ENCODE measurements around the gene HID1.
"Not testable (repeated sequence)": the region's sequence is repeated elsewhere in the genome, so short reads cannot be mapped to it uniquely, and the experiment has no call there.

The HID1 gene

GRCh38 chr17:74916136-74916850 is 56.3 kb downstream of the HID1 start:
- in situ Hi-C loops (cut with HindIII; ENCODE audit: low pct_ligation_motif_present, low pct_unique_long_range_greater_than_20kb, low sequenced_read_pairs) = no loop called here
- DNase-seq = no peak

- in situ Hi-C loops (cut with HindIII; ENCODE audit: low pct_ligation_motif_present, low pct_unique_long_range_greater_than_20kb, low sequenced_read_pairs); DNase-seq: not testable (repeated sequence)
Observed at GRCh38 chr17:74911423-74911822, 61.1 kb downstream of the HID1 start.

- in situ Hi-C loops (cut with HindIII; ENCODE audit: low pct_ligation_motif_present, low pct_unique_long_range_greater_than_20kb, low sequenced_read_pairs); DNase-seq: not testable (repeated sequence)
Observed at GRCh38 chr17:74909097-74909496, 63.5 kb downstream of the HID1 start.

- DNase-seq = no peak
- in situ Hi-C loops (cut with HindIII; ENCODE audit: low pct_ligation_motif_present, low pct_unique_long_range_greater_than_20kb, low sequenced_read_pairs) = no loop called here
Observed at GRCh38 chr17:74907012-74907411, 65.5 kb downstream of the HID1 start.

GRCh38 chr17:74906214-74906793 is 66.3 kb downstream of the HID1 start:
- in situ Hi-C loops (cut with HindIII; ENCODE audit: low pct_ligation_motif_present, low pct_unique_long_range_greater_than_20kb, low sequenced_read_pairs); DNase-seq: not testable (repeated sequence)

GRCh38 chr17:74904687-74905409 is 67.7 kb downstream of the HID1 start:
- DNase-seq = no peak
- in situ Hi-C loops (cut with HindIII; ENCODE audit: low pct_ligation_motif_present, low pct_unique_long_range_greater_than_20kb, low sequenced_read_pairs) = no loop called here

GRCh38 chr17:74903671-74904070 is 68.9 kb downstream of the HID1 start:
- no peak for DNase-seq
- in situ Hi-C loops (cut with HindIII; ENCODE audit: low pct_ligation_motif_present, low pct_unique_long_range_greater_than_20kb, low sequenced_read_pairs) = no loop called here

- DNase-seq = no peak
- in situ Hi-C loops (cut with HindIII; ENCODE audit: low pct_ligation_motif_present, low pct_unique_long_range_greater_than_20kb, low sequenced_read_pairs) = no loop called here
Observed at GRCh38 chr17:74903034-74903433, 69.5 kb downstream of the HID1 start.

GRCh38 chr17:74901353-74902135 is 71.0 kb downstream of the HID1 start:
- in situ Hi-C loops (cut with HindIII; ENCODE audit: low pct_ligation_motif_present, low pct_unique_long_range_greater_than_20kb, low sequenced_read_pairs) = no loop called here
- DNase-seq = no peak
